GM21390 (cell line): ENCODE results near the gene KLHDC9.
A peak's percentile ranks its signal among the peaks of the same experiment; 100 is the strongest.
"Not testable (repeated sequence)": the region's sequence is repeated elsewhere in the genome, so short reads cannot be mapped to it uniquely, and the experiment has no call there.

Experiments
- ATAC-seq: cut with Tn5 transposase; IDR thresholded peaks from one replicate; pipeline ENCODE4 v1.9.1; 2021; ENCODE audit not compliant: unreplicated experiment

The KLHDC9 gene

GRCh38 chr1:161092621-161093028 is 5.5 kb upstream of the KLHDC9 start:
- ATAC-seq, result no peak

DNA sequence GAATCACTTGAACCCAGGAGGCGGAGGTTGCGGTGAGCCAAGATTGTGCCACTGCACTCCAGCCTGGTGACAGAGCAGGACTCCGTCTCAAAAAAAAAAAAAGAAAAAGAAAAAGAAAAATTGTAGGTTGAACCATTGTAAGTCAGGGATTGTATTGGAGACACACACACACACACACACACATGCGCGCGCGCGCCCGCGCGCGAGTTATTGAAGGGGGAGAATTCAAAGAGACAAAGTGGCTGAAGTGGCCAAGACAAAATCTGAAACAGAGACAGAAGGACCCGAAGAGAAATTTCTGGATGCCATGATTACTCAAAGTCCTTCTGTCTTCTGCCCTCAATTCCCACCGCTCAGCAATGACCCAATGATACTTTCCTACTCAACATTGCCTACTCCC is 3.7 kb upstream of the KLHDC9 start:
- ATAC-seq, result no peak

DNA sequence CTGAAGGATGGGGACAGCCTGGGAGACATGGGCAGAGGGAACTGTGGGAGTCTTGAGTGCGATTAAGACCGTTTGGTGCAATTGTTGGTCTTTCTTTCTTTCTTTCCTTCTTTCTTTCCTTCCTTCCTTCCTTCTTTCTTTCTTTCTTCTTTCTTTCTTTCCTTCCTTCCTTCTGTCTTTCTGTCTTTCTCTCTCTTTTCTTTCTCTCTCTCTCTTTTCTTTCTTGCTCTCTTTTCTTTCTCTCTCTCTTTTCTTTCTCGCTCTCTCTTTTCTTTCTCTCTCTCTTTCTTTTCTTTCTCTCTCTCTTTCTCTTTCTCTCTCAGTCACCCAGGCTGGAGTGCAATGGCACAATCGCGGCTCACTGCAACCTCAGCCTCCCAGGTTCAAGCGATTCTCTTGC is 2.9 kb upstream of the KLHDC9 start:
- no peak for ATAC-seq

DNA sequence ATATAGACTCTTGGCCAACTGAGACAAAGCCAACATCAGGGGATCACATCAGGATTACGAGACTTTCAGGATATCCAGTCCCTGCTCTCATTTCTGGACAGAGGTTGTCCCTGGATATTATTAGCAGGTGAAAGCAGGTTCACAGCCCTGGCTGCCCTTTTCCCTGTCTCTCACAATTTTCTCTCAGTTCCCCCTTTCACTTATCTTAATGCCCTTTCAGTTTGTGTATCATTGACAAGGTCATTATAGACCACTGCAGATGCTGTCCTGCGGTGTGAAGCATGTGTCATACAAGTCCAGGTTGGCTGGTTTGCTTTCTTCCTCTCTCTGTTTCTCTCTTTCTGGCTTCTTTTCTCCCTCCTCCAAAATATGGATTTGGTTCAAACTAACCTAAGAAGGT is 2.1 kb upstream of the KLHDC9 start:
- ATAC-seq, result no peak

GRCh38 chr1:161096530-161096929 is 1.6 kb upstream of the KLHDC9 start:
- no peak for ATAC-seq

- no peak for ATAC-seq
Measured at GRCh38 chr1:161099090-161099802, 1.1 kb downstream of the KLHDC9 start.

DNA sequence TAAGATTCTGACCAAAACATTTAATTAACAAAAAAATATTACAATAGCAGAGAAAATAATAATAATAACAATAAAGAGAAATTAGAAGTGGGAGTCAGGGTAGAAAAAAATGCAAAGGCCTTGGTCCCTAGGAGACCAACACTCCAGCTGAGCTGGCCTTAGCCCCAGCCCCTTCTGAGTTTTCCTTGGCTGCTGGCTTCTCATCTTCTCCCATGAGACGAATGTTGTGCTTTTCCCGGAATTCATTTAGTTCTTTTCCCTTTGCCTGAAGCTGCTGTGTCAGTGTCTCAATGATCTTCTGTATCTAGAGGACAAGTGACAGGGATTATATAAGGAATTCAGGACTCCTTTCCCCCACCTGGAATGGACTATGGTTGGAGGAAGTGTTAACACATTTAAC is 2.4 kb downstream of the KLHDC9 start:
- no peak for ATAC-seq

DNA sequence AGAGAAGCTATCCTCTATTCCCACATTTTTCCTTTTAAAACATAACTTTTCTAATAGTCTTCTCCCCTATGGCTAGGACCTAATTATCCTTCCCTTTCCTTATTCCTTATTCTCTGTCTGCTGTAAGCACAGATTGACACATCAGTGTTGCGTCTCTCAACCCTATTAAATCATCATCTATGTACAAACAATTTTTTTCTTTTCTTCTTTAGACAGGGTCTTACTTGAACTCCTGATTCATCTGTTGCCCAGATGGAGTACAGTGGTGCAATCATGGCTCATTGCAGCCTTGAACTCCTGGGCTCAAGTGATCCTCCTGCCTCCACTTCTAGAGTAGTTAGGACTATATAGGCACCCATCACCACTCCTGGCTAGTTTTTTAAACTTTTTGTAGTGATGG is 8.3 kb downstream of the KLHDC9 start:
- no peak for ATAC-seq

DNA sequence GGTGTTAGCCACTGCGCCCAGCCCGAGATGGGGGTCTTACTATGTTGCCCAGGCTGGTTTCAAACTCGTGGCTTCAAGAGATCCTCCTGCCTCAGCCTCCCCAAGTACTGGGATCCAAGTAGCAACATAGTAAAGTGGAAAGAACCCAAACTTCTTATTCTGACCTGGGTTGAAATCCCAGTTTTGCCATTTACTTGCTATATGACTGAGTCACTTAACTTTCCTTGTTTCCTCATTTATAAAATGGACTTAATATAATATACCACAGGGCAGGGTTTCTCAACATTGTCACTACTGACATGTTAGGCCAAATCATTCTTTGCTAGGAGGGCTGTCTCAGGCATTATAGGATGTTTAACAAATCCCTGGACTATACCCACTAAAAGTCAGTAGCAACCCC is 13.0 kb downstream of the KLHDC9 start:
- ATAC-seq, result no peak

- ATAC-seq, result no peak
Measured at GRCh38 chr1:161111527-161111926, 13.4 kb downstream of the KLHDC9 start.

DNA sequence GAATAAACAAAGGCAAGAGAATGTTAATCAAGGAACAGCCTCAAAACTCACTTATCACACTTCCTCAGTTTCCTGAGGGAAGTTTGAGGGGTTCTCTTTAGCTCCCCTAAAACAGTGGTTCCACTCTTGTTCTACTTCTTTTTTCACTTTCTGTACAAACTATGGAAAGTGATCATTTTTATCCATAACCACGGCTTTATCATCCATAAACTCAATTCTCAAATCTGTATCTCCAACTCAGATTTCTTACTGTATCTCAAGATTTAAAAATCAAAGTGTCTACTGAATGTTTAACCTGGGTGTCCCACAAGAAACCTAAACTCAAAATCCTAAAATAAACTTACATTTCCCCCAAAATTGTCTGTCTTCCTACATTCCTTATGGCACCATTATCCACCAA is 15.8 kb downstream of the KLHDC9 start:
- no peak for ATAC-seq

- no peak for ATAC-seq
Measured at GRCh38 chr1:161114556-161114955, 16.4 kb downstream of the KLHDC9 start.

DNA sequence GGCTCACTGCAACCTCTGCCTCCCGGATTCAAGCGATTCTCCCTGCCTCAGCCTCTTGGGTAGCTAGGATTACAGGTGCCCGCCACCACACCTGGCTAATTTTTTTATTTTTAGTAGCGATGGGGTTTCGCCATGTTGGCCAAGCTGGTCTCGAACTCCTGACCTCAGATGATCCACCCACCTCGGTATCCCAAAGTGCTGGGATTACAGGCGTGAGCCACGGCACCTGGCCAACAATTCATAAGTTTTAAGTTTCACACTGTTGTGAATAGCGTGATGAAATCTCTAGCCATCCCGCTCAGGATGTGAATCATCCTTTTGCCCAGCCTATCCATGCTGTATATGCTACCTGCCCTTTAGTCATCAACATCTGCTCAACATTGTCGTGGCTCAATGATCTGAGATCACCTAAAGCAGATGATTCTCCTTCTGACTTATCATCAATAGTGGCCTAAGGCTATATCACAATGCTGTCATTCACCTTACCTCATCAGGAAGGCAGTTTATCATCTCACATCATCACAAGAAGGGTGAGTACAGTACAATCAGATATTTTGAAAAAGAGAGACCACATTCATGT is 17.1 kb downstream of the KLHDC9 start:
- no peak for ATAC-seq

DNA sequence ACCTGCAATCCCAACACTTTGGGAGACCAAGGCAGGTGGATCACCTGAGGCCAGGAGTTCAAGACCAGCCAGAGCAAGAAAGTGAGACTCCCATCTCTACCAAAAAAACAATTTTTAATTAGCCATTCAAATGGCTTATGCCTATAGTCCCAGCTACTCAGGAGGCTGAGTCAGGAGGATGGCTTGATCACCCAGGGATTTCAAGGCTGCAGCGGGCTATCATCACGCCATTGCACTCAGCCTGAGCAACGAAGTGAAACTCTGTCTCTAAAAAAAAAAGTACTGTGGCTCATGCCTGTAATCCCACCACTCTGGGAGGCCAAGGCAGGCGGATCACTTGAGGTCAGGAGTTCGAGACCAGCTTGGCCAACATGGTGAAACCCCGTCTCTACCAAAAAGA is 17.8 kb downstream of the KLHDC9 start:
- ATAC-seq, result not testable (repeated sequence)

DNA sequence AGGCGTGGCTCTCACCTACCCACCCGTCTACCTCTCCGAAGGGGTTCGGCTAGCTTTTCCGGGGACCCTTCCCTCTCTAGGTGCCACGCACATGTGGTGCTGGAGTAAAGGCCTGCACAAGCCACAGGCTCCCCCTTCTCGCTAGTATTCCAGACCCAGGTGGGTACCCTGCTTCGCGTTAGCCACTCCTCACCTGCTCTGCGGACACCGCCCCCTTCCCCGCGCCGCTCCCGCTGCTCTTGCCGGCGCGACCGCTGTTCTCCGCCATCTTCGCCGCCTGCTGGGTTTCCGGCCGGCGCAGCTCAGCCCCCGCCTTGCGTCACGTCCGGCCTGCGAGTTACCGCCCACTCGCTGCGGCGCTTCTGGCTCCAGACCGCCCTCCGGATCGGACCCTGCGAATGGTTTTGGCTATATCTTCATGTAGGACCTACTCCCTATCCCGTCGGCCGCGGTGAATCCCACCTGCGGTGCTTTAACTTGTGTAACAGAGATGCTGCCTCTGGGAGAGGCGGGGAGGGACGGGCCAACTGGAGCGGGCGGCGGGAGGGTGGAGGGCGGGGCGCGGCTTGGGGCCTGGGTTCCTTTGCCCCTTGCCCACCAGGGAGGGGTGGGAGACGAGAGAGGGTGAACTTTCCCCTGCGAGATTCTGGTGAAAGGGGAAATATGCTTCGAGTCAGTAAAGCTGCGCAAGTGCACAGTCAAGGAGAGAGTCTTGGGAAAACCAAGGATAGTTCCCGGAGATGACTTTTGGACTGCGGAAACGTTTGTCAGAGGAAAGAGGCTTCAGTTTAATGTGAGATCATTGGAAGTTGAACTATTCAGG is 19.8 kb downstream of the KLHDC9 start, which contains the start of the genes NIT1 and PFDN2:
Gene NIT1, plus strand, starts transcription at position 347 of the 823 bp plus-strand sequence. Its CDS starts 72 bp downstream, at position 419.
Gene PFDN2, minus strand, starts transcription at position 279 of the 823 bp plus-strand sequence. Its CDS starts 11 bp downstream, at position 268.
- ATAC-seq, result peak; percentile 77

DNA sequence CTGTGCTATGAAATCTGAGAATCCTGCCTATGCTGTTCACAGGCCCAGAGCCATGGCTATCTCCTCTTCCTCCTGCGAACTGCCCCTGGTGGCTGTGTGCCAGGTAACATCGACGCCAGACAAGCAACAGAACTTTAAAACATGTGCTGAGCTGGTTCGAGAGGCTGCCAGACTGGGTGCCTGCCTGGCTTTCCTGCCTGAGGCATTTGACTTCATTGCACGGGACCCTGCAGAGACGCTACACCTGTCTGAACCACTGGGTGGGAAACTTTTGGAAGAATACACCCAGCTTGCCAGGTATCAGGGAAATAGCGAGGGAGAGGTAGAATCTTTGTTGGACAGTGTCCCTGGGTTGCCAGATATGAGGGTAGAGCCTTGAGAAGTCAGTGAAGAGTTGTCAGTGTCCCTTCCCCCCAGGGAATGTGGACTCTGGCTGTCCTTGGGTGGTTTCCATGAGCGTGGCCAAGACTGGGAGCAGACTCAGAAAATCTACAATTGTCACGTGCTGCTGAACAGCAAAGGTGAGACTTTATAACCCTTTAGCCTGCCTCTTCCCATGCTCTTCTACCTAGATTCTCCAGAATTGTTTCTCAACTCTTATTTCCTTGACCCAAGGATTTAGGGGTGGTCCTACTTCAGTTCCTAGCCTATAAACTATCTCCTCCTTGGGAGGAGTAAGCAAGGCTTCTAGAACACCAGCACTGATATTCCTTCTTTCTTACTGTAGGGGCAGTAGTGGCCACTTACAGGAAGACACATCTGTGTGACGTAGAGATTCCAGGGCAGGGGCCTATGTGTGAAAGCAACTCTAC is 21.1 kb downstream of the KLHDC9 start:
- peak; percentile 46 for ATAC-seq

DNA sequence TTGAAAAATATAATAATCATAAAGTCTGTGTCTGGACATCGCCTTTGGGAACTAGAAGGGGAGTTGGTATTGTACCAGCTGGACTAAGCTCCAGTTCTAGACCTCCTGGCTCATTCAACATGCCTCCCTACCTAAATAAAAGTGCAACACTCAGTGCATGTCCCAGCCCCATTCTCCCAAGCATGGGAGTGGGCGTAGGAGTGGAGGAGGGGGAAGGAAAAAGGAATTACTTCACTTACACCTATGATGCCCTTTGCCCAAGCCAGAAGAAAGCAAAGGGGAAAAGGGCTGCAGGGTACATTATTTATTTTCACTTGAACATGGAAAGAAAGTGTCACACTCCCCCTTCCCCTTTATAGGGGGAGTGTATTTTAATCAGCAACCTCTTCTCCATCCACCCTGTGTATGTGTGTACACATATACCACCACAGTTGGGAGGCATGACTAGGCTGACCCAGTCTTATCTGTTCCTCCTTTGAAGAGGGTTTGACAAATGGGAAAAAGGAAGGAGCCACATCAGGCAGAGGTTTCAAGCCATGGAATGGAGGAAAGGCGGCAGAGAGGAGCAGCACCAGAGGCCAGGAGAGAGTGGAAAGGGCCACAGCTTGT is 23.0 kb downstream of the KLHDC9 start:
- ATAC-seq, result no peak

- no peak for ATAC-seq
Measured at GRCh38 chr1:161121834-161122233, 23.7 kb downstream of the KLHDC9 start.

DNA sequence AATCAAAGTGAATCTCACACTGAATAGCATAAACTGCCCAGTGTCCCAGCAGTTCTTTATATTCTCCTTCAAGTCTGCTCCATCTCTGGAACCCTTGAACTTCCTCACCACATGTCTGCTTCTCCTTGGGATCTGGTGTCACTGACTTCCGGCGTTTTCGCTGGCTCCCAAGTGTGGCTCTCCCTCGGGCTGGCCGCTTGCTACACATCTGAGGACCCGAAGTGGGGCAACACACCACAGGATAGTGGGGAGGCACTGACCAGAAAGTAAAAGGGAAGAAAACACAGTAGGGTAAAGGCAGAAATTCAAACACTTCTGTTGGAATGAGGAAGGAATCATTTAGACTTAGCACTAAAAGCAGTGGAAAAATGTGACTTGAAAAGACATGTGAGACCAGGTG is 24.8 kb downstream of the KLHDC9 start:
- ATAC-seq, result no peak

DNA sequence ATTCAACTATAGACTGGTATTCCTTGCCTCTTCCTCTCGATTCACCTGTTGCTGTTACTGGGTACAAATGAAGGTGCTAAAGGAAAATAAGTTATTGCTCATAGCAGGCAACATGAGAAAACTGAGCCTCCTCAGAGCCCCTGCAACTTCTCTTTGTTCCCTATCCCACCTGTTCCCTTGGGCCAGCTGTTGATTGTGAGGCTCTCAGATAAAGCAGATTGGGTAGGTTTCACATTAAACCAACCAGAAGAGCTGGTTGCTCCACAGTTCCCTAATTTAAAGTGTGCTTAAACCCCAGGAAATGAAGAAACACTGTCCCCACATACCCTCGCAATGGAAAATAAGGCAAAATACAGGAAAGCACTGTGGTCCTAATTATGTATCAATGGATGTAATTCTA is 29.5 kb downstream of the KLHDC9 start:
- ATAC-seq, result no peak
